GM12892 (cell line): ENCODE measurements around the gene PTGS2.

Source experiments
- POLR2A ChIP-seq: IDR thresholded peaks from 2 replicates; pipeline ENCODE4 v1.6.1; 2011; ENCODE audit warnings: low read depth, low read length, control low read depth
- POLR2AphosphoS5 ChIP-seq: IDR thresholded peaks from 2 replicates; pipeline ENCODE4 v1.6.1; 2011; ENCODE audit warnings: low read depth, low read length, control low read depth
- TAF1 ChIP-seq: IDR thresholded peaks from 2 replicates; pipeline ENCODE4 v1.6.1; 2011; ENCODE audit warnings: low read depth, mild to moderate bottlenecking, control low read depth, low read length, borderline replicate concordance

DNA sequence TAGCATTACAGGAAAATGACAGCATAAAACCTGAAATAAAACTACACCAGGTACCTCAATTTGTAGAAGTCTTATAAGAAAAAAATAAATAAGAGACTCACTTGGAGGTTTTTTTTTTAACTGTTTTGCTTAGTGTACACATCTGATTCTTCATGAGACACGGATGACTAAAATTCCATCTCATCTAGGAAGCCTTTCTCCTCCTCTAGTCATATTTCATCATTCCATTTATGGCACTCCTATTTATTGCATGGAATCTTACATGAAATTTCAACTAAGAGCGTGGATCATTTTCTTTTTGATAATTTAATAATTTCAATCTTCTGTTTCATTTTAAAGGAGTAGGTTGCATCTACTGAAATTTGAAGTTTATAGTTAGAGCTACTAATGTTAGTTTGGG is 1.6 kb upstream of the PTGS2 start:
- TF ChIP-seq POLR2AphosphoS5: no peak
- no peak for TF ChIP-seq POLR2A
- no peak for TF ChIP-seq TAF1
